Inferior parietal cortex (tissue), 1 donor: ENCODE data around the gene F8.
"Not testable (repeated sequence)": the region's sequence is repeated elsewhere in the genome, so short reads cannot be mapped to it uniquely, and the experiment has no call there.

Experiments
- DNase-seq: peaks from one replicate; pipeline ENCODE4 v3.0.0-alpha.2; 2016; ENCODE audit errors: extremely low spot score

Gene F8

DNA sequence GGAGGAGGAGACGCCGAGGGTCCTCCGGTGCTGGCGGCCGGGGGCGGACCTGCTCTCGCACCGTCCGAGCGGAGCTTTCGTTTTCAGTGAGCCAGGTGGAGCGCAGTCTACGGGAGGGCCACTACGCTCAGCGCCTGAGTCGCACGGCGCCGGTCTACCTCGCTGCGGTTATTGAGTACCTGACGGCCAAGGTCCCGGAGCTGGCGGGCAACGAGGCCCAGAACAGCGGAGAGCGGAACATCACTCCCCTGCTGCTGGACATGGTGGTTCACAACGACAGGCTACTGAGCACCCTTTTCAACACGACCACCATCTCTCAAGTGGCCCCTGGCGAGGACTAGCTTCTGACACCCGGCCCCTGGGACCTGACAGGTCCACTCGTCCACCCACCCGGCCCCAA, 137.5 kb downstream of the F8 start:
- DNase-seq, result not testable (repeated sequence)

DNA sequence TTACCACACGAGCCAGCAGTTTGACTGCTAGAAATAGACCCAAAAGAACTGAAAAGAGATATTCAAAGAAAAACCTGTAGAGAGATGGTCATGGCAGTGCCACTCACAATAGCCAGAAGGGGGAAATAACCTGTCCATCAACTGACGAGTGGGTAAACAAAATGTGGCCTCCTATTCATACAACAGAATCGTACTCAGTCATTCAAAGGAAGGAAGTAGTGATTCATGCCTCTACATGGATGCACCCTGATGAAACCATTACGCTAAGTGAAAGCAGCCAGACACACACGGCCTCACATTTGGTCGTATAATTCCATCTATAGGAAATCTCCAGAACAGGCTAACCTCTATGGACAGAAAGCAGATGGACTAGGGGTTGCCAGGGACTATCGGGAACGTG, 138.5 kb downstream of the F8 start:
- DNase-seq, result not testable (repeated sequence)

DNA sequence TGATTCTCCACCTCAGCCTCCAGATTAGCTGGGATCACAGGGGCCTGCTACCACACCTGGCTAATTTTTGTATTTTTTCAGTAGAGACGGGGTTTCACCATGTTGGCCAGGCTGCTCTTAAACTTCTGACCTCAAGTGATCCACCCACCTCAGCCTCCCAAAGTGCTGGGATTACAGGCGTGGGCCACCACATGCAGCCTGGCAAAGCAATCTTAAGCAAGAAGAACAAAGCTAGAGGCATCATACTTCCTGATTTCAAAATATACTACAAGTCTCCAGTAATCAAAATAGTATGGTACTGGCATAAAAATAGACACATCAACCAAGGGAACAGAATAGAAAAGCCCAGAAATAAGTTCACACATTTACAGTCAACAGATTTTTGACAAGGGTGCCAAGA, 149.2 kb downstream of the F8 start:
- DNase-seq, result no peak

DNA sequence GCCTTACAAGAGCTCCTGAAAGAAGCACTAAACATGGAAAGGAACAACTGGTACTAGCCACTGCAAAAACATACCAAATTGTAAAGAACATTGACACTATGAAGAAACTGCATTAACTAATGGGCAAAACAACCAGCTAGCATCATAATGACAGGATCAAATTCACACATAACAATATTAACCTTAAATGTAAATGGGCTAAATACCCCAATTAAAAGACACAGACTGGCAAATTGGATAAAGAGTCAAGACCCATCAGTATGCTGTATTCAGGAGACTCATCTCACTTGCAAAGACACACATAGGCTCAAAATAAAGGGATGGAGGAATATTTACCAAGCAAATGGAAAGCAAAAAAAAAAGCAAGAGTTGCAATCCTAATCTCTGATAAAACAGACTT, 154.0 kb downstream of the F8 start:
- not testable (repeated sequence) for DNase-seq

DNA sequence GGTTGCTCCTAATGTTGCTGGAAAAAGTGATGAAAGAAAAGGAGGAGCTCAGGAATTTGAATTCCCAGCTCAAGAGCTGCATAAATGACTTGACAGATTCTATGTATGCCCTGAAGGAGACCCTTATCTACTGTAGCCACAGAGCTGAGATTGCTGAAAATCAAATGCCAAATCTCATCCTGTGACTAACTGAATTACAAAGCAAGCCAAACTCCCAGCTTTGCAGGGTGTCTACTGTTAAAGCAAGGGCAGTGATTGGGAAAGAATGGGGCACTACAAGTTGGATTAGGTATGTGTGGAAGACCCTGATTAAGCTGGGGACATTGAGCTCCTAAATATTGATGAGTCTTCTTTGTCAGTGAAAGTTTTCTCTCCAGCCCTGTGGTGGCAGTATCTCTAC, 167.3 kb downstream of the F8 start:
- DNase-seq, result no peak

DNA sequence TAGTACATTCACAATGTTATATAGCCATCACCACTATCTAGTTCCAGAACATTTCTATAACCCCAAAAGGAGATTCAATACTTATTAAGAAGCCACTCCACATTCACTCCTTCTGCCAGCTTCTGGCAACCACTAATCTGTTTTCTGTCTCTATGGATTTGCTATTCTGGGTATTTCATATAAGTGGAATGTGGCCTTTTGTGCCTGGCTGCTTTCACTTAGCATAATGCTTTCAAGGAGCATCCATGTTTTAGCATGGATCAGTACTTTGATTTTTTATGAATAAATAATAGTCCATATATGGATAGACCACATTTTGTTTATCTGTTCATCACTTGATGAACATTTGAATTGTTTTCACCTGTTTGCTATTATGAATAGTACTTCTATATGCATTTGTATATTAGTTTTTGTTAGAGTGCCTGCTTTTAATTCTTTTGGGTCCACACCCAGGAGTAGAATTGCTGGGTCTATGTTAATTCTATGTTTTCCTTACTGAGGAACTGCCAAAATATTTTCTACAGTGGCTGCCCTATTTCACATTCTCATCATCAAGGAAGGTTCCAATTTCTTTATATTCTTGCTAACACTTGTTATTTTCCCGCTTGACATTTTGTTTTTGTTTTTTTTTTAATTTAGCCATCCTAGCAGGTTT, 171.4 kb downstream of the F8 start:
- DNase-seq, result no peak

DNA sequence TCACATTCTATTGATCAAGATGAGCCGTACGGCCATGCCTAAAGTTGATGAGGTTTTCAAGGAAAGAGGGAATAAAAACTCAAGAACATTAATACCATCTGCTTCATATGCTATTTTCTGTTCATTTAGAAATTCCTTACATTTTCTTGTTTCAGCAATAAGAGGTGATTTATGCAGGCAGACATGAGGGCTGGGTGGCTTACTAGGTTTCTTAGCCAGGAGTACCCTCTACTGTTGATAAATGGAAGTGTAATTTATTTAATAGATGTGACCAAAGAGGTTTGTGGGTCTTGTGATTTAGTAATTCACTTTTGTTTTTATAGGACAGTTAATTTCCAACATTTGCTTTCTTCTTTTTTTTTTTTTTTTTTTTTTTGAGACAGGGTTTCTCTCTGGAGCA, 181.7 kb downstream of the F8 start:
- DNase-seq, result peak; percentile 9

DNA sequence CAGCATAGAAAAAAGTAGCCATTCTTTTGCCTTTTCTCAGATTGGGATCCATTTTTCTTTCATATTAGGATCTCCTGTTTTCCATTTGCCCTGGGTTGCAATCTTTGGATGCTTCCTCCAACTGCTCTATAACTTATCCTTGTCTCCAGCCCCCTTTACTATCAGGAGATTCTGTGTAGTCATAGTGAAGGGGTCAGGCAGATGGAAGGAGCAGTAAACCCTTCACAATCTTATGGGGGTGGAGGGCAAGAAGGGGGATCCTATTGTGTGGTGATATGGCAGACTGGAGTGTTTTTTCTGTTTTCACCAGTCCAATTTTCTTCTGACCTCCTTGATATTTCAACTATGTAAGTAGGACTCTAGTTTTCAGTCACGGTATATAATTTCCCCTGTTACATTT, 186.4 kb downstream of the F8 start:
- DNase-seq, result no peak

DNA sequence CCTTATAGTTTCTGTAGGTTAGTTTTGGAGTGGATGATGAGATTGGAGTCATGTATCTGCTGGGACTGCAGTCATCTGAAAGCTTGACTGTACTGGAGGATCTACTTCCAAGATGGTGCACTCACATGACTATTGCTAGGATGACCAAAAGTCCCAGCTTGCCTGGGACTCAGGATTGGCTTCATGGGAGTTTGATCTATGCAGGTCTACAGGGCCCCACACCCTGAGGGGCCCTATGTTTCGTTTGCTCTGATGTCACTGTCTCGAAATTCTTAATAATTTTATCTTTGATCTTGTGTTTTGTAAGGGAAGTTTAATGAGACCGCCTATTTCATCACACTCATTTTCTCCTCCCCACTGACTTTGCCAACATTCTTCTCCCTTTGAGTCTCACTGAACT, 188.0 kb downstream of the F8 start, which contains the start of gene SMIM9:
Gene SMIM9 (minus strand): TSS at position 101 of the 400 bp plus-strand sequence. CDS start 3,806 bp downstream, outside the sequence.
- no peak for DNase-seq

DNA sequence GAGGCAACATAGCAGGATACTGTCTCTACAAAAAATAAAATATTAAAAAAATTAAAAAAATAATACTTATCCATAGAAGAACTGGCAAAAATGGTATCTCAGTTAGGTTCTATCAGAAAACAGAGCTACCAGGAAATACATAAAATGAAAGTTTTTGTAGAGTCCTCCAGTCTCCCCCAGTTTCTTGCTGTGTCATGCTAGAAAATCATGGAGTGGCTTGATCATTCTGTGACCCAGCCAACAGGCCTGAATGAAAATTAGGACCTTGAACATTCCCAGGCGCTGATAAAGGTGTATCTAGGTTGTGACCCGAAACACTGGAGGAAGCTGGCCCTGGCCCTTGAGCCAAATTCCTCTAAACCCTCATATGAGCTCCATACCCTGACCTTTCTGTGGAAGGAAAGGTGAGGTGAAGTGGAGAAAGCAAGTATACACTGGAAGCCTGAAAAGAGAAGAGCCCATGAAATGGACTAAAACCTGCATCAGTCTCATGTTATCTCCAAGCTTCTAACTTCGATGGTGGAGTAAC, 188.7 kb downstream of the F8 start:
- DNase-seq, result no peak

DNA sequence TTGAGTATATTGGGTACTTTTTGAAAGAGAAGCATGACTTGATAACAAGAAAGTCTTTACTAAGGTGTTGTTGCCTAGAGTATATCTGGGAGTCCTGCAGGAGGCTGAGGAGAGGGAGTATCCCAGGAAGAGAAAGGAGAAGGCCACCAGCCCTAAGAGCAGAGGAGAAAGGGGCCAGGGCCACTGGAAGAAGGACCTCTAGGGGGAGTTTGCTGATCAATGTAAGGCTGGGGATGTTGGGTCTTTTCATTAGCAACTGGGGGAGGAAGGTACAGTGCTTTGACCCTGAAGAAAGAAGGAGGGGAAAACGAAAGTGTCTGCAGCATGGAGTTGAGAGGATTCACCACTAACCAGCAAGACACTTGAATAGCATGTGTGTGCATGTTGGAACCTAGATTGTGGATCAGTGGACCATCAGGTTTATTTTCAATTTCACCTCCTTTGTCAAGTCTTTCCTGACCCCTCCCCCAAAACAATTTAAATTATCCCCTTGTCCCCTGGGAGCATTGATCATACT, 192.5 kb downstream of the F8 start:
- DNase-seq, result no peak

DNA sequence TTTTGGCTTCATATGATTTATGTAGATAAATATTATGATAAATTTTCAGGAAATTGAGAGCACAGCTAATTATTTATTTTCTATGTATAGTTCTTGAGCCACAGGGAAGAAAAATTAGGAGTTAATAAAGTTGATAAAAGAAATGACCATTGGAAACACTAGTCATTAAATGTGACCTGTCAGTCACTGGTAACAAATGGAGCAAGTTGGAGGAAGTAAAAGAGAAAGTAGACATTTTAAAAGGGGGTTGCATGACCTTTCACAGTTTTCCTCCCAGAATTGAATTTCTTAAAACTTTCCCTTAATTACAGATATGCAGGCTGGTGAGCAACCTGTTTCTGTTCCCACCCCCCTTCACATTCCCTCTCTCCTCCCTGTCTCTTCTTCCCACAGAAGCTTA, 193.4 kb downstream of the F8 start:
- DNase-seq, result no peak

DNA sequence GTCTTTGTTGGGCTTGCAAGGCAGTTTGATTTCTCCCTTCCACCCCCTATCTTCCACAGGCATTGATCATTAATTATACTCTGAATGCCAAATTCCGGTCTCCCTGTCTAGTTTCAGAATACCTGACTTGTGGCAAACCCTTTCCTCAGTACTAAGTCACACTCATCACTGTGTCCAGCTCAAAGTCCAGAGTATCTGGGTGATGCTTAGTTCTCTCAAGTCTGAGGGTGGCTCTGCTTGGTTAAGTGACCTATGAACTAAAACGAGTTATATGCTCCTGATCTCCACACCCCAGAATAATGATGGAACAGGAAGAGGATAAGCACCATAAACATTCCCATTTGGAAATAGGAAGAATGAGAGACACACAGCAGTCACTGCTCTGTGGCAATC, 194.5 kb downstream of the F8 start:
- DNase-seq, result no peak

DNA sequence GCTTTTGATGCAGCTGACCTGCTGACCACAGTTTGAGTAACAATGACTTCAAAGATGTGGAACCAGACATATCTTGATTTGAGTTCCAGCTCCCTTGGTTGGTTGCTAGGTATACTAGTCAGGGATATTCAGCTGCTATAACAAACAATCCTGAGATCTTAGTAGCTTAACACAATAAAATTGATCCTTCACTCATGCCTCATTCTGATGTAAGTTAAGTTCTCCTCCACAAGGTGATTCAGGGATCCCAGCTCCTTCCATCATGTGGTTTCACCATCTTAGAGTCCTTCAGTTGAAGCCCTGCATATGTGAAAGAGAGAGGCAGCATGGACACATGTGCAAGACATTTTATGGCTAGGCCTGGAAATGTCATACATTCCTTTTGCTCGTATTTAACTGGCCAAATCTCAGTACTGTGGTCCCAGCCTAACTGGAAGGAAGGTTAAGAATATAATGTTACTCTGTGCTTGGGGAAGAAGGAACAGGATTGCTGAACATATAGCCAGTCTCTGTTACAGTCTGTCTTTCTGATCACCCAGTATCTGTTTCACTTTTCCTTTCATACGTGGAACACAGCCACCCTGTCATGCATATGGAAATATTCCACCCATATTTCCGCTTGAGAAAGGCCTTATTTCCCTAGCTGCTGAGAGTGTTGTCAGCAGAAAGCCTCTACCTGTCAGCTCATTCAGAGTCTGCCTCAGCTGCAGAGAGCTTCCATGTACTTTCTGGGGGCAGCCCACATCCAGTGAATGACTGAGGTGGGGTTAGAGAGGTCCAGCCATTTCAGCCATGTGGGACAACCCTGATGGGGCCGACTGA, 195.1 kb downstream of the F8 start:
- no peak for DNase-seq

DNA sequence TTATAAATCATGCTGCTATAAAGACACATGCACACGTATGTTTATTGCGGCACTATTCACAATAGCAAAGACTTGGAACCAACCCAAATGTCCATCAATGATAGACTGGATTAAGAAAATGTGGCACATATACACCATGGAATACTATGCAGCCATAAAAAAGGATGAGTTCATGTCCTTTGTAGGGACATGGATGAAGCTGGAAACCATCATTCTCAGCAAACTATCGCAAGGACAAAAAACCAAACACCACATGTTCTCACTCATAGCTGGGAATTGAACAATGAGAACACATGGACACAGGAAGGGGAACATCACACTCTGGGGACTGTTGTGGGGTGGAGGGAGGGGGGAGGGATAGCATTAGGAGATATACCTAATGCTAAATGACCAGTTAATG, 196.9 kb downstream of the F8 start:
- DNase-seq, result not testable (repeated sequence)

DNA sequence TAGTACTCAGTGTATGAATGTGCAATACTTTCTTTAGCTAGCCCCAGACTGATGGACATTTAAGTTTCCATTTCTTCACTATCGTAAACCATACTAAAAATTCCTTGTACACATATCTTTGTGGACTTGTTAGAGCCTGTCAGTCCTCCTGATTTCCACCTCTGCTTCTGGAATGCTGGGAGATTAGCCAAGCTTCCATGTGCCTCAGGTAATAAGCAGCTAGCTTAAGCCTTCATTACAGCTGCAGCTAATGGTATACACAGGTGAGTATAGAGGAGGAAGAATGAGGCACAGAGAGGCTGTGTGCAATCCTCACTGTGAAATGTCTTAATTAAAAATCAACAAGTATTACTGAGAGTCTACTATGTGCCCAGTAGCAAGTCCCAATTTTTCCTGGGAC, 197.9 kb downstream of the F8 start:
- DNase-seq, result no peak

DNA sequence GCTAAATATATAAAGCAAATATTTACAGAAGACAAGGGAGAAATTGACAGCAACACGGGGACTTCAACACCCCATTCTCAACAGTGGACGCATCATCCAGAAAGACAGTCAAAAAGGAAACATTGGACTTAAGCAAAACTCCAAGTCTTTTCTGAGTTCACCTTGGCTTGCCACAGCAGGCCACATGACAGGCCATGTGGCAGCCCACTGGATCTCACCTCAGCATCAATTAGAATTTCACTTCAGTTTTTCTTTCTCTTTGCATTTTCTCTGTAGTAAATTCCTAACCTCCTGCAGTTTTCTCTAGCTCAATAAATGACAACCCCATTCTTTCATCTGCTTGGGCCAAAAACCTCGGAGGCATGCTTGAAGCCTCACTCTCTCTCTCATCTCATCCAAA, 200.5 kb downstream of the F8 start:
- no peak for DNase-seq

DNA sequence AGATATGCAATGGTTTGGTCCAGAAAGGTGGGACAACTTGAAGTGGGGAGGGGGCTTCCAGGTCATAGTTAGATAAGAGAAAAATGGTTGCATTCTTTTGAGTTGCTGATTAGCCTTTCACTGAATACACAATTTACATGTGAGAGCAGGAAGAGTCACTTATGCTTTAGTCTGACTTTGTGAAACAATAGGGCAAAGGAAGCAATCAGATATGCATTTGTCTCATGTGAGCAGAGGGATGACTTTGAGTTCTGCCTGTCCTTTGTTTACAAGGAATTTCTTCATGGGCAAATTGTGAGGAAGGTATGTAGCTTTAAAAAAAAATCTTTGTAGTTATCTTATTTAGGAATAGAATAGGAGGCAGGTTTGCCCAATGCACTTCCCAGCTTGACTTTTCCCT, 201.0 kb downstream of the F8 start:
- no peak for DNase-seq

DNA sequence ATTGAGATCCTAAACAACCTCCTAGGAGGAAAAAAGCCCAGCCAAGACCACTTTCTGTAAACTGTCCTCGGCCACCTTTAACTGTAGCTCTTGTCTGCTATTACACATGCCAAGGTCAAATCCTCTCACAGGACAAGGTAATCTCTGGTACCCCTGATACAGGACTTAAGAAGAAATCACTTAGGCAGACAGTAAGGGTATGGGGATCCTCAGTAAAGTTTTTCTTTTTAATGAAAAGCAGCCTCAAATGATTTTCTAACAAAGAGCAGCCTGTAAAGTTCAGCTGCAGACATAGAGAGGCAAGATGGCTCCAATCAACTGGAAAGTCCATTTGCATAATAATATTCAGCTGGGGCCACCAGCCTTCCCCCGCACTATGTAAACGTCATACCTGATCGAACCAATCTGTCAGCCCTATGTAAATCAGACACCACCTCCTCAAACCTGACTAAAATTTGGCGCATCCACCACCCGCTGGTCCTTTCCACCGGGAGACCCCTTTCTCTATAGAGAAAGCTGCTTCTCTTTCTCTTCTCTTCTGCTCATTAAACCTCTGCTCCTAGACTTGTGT, 202.7 kb downstream of the F8 start:
- no peak for DNase-seq

DNA sequence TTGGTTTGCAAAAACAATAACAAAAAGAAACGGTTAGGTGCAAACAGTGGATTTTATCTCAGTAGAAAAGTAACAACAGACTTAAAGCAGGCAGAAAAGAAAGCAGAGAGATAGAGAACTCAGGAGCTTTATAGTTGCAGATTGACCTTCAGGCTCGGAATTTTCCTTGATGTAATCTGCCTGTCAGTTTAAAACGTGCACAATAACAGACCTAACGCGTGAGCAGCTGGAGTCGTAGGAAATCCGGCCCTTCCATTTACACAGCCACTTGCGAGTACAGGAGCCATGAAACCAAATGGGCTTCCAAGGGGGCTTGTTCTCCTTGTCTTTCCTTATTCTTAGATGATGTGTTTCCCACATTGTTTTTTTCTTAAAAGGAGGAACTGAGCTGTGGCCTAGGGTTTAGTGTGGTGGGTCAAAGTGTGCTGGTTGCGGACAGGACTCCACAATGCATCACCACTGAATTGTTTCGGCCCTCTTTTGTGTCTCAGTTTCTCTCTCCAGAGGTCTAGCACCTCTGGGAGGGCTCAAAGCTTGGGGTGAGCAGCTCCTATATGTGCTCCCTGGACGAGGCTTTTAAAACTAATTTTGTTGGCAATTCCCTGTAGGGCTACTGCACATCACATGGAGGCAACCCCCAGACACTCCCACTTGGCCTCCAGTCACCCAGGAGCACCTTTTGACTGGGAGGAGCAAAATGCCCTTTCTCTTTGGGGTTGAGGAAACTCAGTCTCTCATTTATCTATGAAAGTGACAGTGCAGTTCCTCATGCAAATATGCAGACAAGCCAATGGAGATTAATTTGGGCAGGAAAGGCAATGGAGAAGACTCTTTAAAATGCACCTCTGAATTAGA, 203.4 kb downstream of the F8 start:
- DNase-seq, result no peak

DNA sequence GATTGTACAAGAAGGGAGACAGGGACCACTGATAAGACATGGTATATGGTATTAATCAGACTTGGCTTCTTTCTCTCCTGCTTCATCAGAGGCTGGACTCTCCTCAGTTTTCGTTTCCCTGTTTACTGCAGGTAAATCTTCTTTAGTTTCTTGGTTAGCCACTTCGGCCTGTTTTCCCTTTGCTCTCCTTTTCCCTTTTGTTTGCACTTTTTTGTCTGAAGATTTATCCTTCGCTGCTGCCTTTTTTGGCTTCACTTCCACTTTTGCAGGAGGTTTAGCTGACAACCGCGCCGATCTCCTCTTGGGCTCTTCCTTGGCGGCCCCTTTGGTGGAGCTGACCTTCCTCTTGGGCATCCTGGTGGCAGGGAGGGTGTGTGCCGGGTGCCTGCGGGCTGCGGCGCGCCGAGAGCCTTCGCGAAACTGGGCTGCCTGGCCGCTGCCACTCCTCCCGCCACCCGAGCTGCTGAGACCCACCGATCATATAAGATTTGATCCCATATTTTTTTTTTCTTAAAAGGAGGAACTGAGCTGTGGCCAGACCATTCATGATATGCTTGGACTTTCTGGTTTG, 205.4 kb downstream of the F8 start:
- DNase-seq, result not testable (repeated sequence)
